ENCODE results near the gene KIRREL1.
A peak's percentile ranks its signal among the peaks of the same experiment; 100 is the strongest.

- no peak for TF ChIP-seq E2F5 (CRISPR knock-in tag; IDR thresholded peaks at IDR 0.05)
- TF ChIP-seq, protein P1, sequence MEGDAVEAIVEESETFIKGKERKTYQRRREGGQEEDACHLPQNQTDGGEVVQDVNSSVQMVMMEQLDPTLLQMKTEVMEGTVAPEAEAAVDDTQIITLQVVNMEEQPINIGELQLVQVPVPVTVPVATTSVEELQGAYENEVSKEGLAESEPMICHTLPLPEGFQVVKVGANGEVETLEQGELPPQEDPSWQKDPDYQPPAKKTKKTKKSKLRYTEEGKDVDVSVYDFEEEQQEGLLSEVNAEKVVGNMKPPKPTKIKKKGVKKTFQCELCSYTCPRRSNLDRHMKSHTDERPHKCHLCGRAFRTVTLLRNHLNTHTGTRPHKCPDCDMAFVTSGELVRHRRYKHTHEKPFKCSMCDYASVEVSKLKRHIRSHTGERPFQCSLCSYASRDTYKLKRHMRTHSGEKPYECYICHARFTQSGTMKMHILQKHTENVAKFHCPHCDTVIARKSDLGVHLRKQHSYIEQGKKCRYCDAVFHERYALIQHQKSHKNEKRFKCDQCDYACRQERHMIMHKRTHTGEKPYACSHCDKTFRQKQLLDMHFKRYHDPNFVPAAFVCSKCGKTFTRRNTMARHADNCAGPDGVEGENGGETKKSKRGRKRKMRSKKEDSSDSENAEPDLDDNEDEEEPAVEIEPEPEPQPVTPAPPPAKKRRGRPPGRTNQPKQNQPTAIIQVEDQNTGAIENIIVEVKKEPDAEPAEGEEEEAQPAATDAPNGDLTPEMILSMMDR (IDR thresholded peaks at IDR 0.05), result peak; percentile 94
- no peak for TF ChIP-seq AR (CRISPR knock-in tag; IDR thresholded peaks at IDR 0.05)
- no peak for TF ChIP-seq MAX (CRISPR knock-in tag; IDR thresholded peaks at IDR 0.05)
- TF ChIP-seq, protein P2, sequence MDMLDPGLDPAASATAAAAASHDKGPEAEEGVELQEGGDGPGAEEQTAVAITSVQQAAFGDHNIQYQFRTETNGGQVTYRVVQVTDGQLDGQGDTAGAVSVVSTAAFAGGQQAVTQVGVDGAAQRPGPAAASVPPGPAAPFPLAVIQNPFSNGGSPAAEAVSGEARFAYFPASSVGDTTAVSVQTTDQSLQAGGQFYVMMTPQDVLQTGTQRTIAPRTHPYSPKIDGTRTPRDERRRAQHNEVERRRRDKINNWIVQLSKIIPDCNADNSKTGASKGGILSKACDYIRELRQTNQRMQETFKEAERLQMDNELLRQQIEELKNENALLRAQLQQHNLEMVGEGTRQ (CRISPR knock-in tag; IDR thresholded peaks at IDR 0.05), result 0 out of 2 replicates have a peak, but pooled peaks have one; percentile 5
- TF ChIP-seq CREB1 (CRISPR knock-in tag; IDR thresholded peaks at IDR 0.05), result no peak
- no peak for TF ChIP-seq NR2C2 (CRISPR knock-in tag; IDR thresholded peaks at IDR 0.05)
- no peak for TF ChIP-seq CBFB (CRISPR knock-in tag; IDR thresholded peaks at IDR 0.05; ENCODE audit: low read depth)
- no peak for TF ChIP-seq CREM (CRISPR knock-in tag; IDR thresholded peaks at IDR 0.05)
- TF ChIP-seq, protein P3, sequence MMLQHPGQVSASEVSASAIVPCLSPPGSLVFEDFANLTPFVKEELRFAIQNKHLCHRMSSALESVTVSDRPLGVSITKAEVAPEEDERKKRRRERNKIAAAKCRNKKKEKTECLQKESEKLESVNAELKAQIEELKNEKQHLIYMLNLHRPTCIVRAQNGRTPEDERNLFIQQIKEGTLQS (CRISPR knock-in tag; conservative IDR thresholded peaks at IDR 0.05), result no peak
- no peak for TF ChIP-seq SOX15 (CRISPR knock-in tag; IDR thresholded peaks at IDR 0.05)
These were observed 94.0 kb downstream of the KIRREL1 start for GRCh38 chr1:158087320-158087927.

All from WTC11 (cell line).